ENCODE measurements around the gene MRPL40.

DNA sequence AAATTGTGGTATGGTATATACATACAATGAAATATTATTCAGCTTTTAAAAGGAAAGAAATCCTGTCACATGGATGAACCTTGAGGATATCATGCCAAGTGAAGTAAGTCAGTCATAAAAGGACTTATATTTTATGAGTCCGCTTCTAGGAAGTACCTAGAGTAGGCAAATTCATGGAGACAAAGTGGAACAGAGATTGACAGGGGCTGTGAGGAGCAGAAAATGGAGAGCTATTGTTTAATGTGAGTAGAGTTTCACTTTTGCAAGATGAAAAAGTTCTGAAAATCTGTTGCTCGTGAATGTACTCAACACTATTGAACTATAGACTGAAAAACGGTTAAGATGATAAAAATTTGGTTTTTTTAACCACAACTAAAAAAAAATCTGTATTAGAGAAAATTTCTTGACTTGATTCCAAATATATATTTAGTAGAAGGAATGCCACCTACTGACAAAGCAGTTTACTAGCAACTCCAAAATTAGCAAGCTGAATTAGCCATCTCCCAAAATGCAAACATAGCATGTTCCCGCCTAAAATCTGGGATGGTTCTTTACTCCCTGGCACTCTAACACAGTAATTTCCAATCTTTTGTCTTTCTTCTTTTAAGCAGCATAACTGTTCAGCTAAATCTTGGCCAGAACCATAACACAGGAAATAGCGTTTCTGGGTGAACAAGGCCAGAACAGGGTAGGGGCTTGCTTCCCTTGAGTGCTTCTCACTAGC is 45.1 kb downstream of the MRPL40 start:
- no peak for TF ChIP-seq ZFX (IDR thresholded peaks at IDR 0.05)
- TF ChIP-seq, protein P1, sequence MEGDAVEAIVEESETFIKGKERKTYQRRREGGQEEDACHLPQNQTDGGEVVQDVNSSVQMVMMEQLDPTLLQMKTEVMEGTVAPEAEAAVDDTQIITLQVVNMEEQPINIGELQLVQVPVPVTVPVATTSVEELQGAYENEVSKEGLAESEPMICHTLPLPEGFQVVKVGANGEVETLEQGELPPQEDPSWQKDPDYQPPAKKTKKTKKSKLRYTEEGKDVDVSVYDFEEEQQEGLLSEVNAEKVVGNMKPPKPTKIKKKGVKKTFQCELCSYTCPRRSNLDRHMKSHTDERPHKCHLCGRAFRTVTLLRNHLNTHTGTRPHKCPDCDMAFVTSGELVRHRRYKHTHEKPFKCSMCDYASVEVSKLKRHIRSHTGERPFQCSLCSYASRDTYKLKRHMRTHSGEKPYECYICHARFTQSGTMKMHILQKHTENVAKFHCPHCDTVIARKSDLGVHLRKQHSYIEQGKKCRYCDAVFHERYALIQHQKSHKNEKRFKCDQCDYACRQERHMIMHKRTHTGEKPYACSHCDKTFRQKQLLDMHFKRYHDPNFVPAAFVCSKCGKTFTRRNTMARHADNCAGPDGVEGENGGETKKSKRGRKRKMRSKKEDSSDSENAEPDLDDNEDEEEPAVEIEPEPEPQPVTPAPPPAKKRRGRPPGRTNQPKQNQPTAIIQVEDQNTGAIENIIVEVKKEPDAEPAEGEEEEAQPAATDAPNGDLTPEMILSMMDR (IDR thresholded peaks at IDR 0.05 in 2 of 3, conservative IDR thresholded peaks at IDR 0.05 in 1 of 3; ENCODE audit: borderline replicate concordance in 1 of 3, insufficient read depth in 1 of 3, low read depth in 2 of 3, low read length in 2 of 3): 0 out of 6 replicates have a peak, but pooled peaks of 1 of the 3 experiments have one; percentile 15
